ENCODE data around the gene NOX1.

The NOX1 gene

GRCh38 chrX:100874325-100874724 lies at the start of gene NOX1:
Gene NOX1, minus strand, starts transcription at chrX:100874359. Its CDS starts 220 bp downstream, at chrX:100874139.
- Histone ChIP-seq H3K36me3 (ENCODE audit: insufficient read depth, low read depth, low read length) (no peaks in the 10 kb centered on the region), H3K27me3 (ENCODE audit: insufficient read depth, low read length) (no peaks in the 10 kb centered on the region), H3K9me3 (ENCODE audit: insufficient read depth, low read depth, low read length) (no peaks in the 10 kb centered on the region), H3K4me1 (ENCODE audit: insufficient read depth, low read length) (no peaks in the 10 kb centered on the region), H3K9ac (ENCODE audit: low read depth, low read length) (no peak within 1 kb of the TSS), H3K4me3 (ENCODE audit: low read length) (no peak within 1 kb of the TSS), H3K27ac (ENCODE audit: low read length) (no peak within 1 kb of the TSS)

- Histone ChIP-seq H3K36me3 (ENCODE audit: insufficient read depth, low read depth, low read length) (no peaks in the 10 kb centered on the region), H3K27ac (ENCODE audit: low read length) (no peak overlapping the region), H3K27me3 (ENCODE audit: insufficient read depth, low read length) (no peaks in the 10 kb centered on the region), H3K9me3 (ENCODE audit: insufficient read depth, low read depth, low read length) (no peaks in the 10 kb centered on the region), H3K4me3 (ENCODE audit: low read length) (no peak overlapping the region), H3K4me1 (ENCODE audit: insufficient read depth, low read length) (no peaks in the 10 kb centered on the region), H3K9ac (ENCODE audit: low read depth, low read length) (no peak overlapping the region)
These were observed 41.4 kb upstream of the NOX1 start for GRCh38 chrX:100915562-100915961.

- Histone ChIP-seq H3K4me3 (ENCODE audit: low read length) (no peak overlapping the region), H3K27me3 (ENCODE audit: insufficient read depth, low read length) (no peaks in the 10 kb centered on the region), H3K9me3 (ENCODE audit: insufficient read depth, low read depth, low read length) (no peaks in the 10 kb centered on the region), H3K36me3 (ENCODE audit: insufficient read depth, low read depth, low read length) (no peaks in the 10 kb centered on the region), H3K27ac (ENCODE audit: low read length) (no peak overlapping the region), H3K4me1 (ENCODE audit: insufficient read depth, low read length) (no peaks in the 10 kb centered on the region), H3K9ac (ENCODE audit: low read depth, low read length) (no peak overlapping the region)
These were observed 39.0 kb upstream of the NOX1 start for GRCh38 chrX:100913111-100913510.

GRCh38 chrX:100911731-100912130 lies 37.6 kb upstream of the NOX1 start:
- no peaks in the 10 kb centered on the region for H3K9me3 ChIP-seq (ENCODE audit: insufficient read depth, low read depth, low read length)
- H3K36me3 ChIP-seq (ENCODE audit: insufficient read depth, low read depth, low read length) = no peaks in the 10 kb centered on the region
- no peaks in the 10 kb centered on the region for H3K27me3 ChIP-seq (ENCODE audit: insufficient read depth, low read length)
- H3K27ac ChIP-seq (ENCODE audit: low read length) = no peak overlapping the region
- no peak overlapping the region for H3K9ac ChIP-seq (ENCODE audit: low read depth, low read length)
- H3K4me3 ChIP-seq (ENCODE audit: low read length) = no peak overlapping the region
- H3K4me1 ChIP-seq (ENCODE audit: insufficient read depth, low read length) = no peaks in the 10 kb centered on the region

GRCh38 chrX:100905620-100906019 lies 31.5 kb upstream of the NOX1 start:
- Histone ChIP-seq H3K4me1 (ENCODE audit: insufficient read depth, low read length) (no peaks in the 10 kb centered on the region), H3K4me3 (ENCODE audit: low read length) (no peak overlapping the region)

GRCh38 chrX:100904433-100904832 lies 30.3 kb upstream of the NOX1 start:
- Histone ChIP-seq H3K27ac (ENCODE audit: low read length) (no peak overlapping the region), H3K36me3 (ENCODE audit: insufficient read depth, low read depth, low read length) (no peaks in the 10 kb centered on the region), H3K4me1 (ENCODE audit: insufficient read depth, low read length) (no peaks in the 10 kb centered on the region), H3K4me3 (ENCODE audit: low read length) (no peak overlapping the region), H3K27me3 (ENCODE audit: insufficient read depth, low read length) (no peaks in the 10 kb centered on the region), H3K9ac (ENCODE audit: low read depth, low read length) (no peak overlapping the region), H3K9me3 (ENCODE audit: insufficient read depth, low read depth, low read length) (no peaks in the 10 kb centered on the region)

More at GRCh38 chrX:100905620-100906019, 31.5 kb upstream of the NOX1 start:
- Histone ChIP-seq H3K27ac (ENCODE audit: low read length) (no peak overlapping the region), H3K9me3 (ENCODE audit: insufficient read depth, low read depth, low read length) (no peaks in the 10 kb centered on the region), H3K27me3 (ENCODE audit: insufficient read depth, low read length) (no peaks in the 10 kb centered on the region), H3K36me3 (ENCODE audit: insufficient read depth, low read depth, low read length) (no peaks in the 10 kb centered on the region), H3K9ac (ENCODE audit: low read depth, low read length) (no peak overlapping the region)

GRCh38 chrX:100895365-100896075 lies 21.4 kb upstream of the NOX1 start:
- Histone ChIP-seq H3K27ac (ENCODE audit: low read length) (no peak overlapping the region), H3K27me3 (ENCODE audit: insufficient read depth, low read length) (no peaks in the 10 kb centered on the region), H3K9ac (ENCODE audit: low read depth, low read length) (no peak overlapping the region), H3K9me3 (ENCODE audit: insufficient read depth, low read depth, low read length) (no peaks in the 10 kb centered on the region), H3K4me1 (ENCODE audit: insufficient read depth, low read length) (no peaks in the 10 kb centered on the region), H3K36me3 (ENCODE audit: insufficient read depth, low read depth, low read length) (no peaks in the 10 kb centered on the region), H3K4me3 (ENCODE audit: low read length) (no peak overlapping the region)

- Histone ChIP-seq H3K27ac (ENCODE audit: low read length) (no peak overlapping the region), H3K4me3 (ENCODE audit: low read length) (no peak overlapping the region), H3K36me3 (ENCODE audit: insufficient read depth, low read depth, low read length) (no peaks in the 10 kb centered on the region), H3K9ac (ENCODE audit: low read depth, low read length) (no peak overlapping the region), H3K4me1 (ENCODE audit: insufficient read depth, low read length) (no peaks in the 10 kb centered on the region; the same call in 1 of the 2 replicates), H3K9me3 (ENCODE audit: insufficient read depth, low read depth, low read length) (no peaks in the 10 kb centered on the region), H3K27me3 (ENCODE audit: insufficient read depth, low read length) (no peaks in the 10 kb centered on the region)
These were observed 9.5 kb upstream of the NOX1 start for GRCh38 chrX:100883654-100884053.

- Histone ChIP-seq H3K27ac (ENCODE audit: low read length) (no peak overlapping the region), H3K4me3 (ENCODE audit: low read length) (no peak overlapping the region), H3K4me1 (ENCODE audit: insufficient read depth, low read length) (no peaks in the 10 kb centered on the region; the same call in 1 of the 2 replicates), H3K27me3 (ENCODE audit: insufficient read depth, low read length) (no peaks in the 10 kb centered on the region), H3K9me3 (ENCODE audit: insufficient read depth, low read depth, low read length) (no peaks in the 10 kb centered on the region), H3K36me3 (ENCODE audit: insufficient read depth, low read depth, low read length) (no peaks in the 10 kb centered on the region), H3K9ac (ENCODE audit: low read depth, low read length) (no peak overlapping the region)
These were observed 6.2 kb upstream of the NOX1 start for GRCh38 chrX:100880368-100880767.

GRCh38 chrX:100871594-100872560 lies 2.3 kb downstream of the NOX1 start:
- Histone ChIP-seq H3K27me3 (ENCODE audit: insufficient read depth, low read length) (no peaks in the 10 kb centered on the region), H3K4me3 (ENCODE audit: low read length) (no peak overlapping the region), H3K27ac (ENCODE audit: low read length) (no peak overlapping the region), H3K9ac (ENCODE audit: low read depth, low read length) (no peak overlapping the region), H3K9me3 (ENCODE audit: insufficient read depth, low read depth, low read length) (no peaks in the 10 kb centered on the region), H3K36me3 (ENCODE audit: insufficient read depth, low read depth, low read length) (no peaks in the 10 kb centered on the region), H3K4me1 (ENCODE audit: insufficient read depth, low read length) (no peaks in the 10 kb centered on the region)

- Histone ChIP-seq H3K9me3 (ENCODE audit: insufficient read depth, low read depth, low read length) (no peaks in the 10 kb centered on the region), H3K9ac (ENCODE audit: low read depth, low read length) (no peak overlapping the region), H3K4me3 (ENCODE audit: low read length) (no peak overlapping the region), H3K27me3 (ENCODE audit: insufficient read depth, low read length) (no peaks in the 10 kb centered on the region), H3K36me3 (ENCODE audit: insufficient read depth, low read depth, low read length) (no peaks in the 10 kb centered on the region), H3K27ac (ENCODE audit: low read length) (no peak overlapping the region), H3K4me1 (ENCODE audit: insufficient read depth, low read length) (no peaks in the 10 kb centered on the region)
These were observed 3.6 kb downstream of the NOX1 start for GRCh38 chrX:100870527-100870926.

- H3K27me3 ChIP-seq (ENCODE audit: insufficient read depth, low read length) = no peaks in the 10 kb centered on the region
- no peak overlapping the region for H3K27ac ChIP-seq (ENCODE audit: low read length)
- no peaks in the 10 kb centered on the region for H3K4me1 ChIP-seq (ENCODE audit: insufficient read depth, low read length)
- no peaks in the 10 kb centered on the region for H3K36me3 ChIP-seq (ENCODE audit: insufficient read depth, low read depth, low read length)
- no peaks in the 10 kb centered on the region for H3K9me3 ChIP-seq (ENCODE audit: insufficient read depth, low read depth, low read length)
- no peak overlapping the region for H3K4me3 ChIP-seq (ENCODE audit: low read length)
- no peak overlapping the region for H3K9ac ChIP-seq (ENCODE audit: low read depth, low read length)
These were observed 5.9 kb downstream of the NOX1 start for GRCh38 chrX:100868273-100868672.
